ENCODE measurements around the gene FCRLA. TPM values are rescaled to one million over a fixed set of nuclear protein-coding genes. Genes with fewer than 3 reads are reported as not detected.
"Not testable (repeated sequence)": the region's sequence is repeated elsewhere in the genome, so short reads cannot be mapped to it uniquely, and the experiment has no call there.

Gene FCRLA
- not detected for total RNA-seq
- long read RNA-seq = 0 reads

DNA sequence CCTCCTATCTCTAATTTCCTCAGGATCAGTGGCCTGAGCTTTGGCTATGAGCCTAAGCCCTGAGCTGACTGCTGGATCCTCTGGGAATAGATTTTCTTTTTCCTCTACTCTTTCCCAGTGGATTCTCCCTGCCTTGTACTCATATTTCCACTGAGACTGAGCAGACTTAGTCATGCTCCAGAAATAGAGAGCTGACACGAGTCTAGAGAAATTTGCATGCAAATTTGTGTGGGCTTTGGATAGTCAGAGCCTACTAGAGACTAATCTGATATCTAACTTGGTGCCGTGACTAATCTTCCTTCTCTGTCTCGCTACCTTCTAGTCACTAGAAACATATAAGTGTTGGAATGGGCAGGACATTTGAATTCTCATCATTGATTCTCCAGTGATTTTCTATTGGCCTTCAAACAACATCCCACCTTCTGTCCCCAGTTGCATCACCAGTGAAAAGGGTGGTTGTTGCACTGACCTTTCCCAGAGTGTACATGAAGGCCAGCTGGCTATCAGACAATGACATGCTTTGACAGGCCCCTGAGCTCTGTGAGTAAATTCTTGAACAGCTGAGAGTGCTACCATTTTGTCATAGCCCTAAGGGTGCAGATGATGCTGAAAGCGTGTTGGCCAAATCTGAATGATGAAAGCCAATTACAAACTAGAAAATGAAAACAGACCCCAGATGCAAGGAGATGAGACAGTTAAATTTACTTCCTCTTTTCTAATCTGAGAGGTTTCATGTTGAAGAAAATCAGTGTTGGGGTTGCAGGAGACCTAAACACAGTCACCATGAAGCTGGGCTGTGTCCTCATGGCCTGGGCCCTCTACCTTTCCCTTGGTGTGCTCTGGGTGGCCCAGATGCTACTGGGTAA is at the start of gene FCRLA:
Gene FCRLA (plus strand): TSS at position 748 of the 866 bp plus-strand sequence. CDS start 36 bp downstream, at position 784.
- DNase-seq = no peak

DNA sequence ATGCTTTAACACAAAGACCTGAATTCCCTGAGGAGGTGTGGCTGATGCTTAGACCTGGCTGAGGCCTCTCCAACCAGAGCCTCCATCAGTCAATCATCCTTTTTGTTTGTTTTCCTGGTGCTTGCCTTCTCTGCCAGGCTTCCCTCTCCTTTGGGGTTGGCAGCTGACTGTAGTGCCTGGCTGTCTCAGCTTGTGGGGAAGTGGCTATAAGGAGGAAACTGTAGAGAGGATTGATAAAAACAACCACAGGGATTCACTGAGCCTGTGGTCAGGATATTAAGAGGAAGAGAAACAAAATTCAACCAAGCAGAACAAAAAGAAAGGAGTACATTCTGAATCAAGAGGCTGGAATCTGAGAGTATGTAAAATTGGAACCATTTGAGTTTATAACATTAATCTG is 48.5 kb upstream of the FCRLA start:
- intact Hi-C loops (cut with micrococcal nuclease); DNase-seq: not testable (repeated sequence)
- ATAC-seq = peak; percentile 45

More for the DNA sequence above, at the start of gene FCRLA:
- peak; percentile 94 for ATAC-seq
- intact Hi-C loops (cut with micrococcal nuclease) = no loop called here

GRCh38 chr1:161661660-161662311 is 45.2 kb upstream of the FCRLA start:
- not testable (repeated sequence) for DNase-seq
- peak; percentile 36 for ATAC-seq

DNA sequence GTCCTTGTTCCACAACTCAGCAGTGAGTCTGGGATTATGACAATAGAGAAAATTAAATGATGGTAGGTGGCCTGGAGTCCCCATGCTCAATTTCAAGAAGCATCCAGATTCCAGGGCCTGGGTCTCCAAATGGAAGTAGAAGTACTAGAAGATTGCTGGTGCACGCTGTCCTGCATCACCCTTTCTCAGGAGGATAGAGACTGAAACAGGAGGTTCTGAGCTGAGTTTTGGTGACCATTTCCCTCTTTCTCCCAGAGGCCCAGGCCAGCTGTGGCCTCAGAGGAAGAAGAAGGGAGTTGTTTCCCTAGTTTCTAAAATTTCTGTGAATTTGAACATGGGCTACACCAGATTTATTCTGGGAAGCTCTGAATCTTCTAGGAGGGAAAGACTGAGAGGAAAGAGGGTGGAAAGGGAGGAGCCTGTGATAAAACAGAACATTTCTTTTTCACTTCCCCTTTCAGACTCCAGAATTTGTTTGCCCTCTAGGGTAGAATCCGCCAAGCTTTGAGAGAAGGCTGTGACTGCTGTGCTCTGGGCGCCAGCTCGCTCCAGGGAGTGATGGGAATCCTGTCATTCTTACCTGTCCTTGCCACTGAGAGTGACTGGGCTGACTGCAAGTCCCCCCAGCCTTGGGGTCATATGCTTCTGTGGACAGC is 44.2 kb upstream of the FCRLA start, which contains the start of gene FCGR2B:
Gene FCGR2B (plus strand): TSS at position 460 of the 656 bp plus-strand sequence. CDS start 99 bp downstream, at position 559.
- DNase-seq; intact Hi-C loops (cut with micrococcal nuclease): not testable (repeated sequence)
- ATAC-seq = peak; percentile 72

More at GRCh38 chr1:161661660-161662311, 45.2 kb upstream of the FCRLA start:
- intact Hi-C loops (cut with micrococcal nuclease) = not testable (repeated sequence)

- intact Hi-C loops (cut with micrococcal nuclease) = not testable (repeated sequence)
Observed at GRCh38 chr1:161663569-161663968, 43.5 kb upstream of the FCRLA start.

GRCh38 chr1:161664689-161665088 is 42.3 kb upstream of the FCRLA start:
- intact Hi-C loops (cut with micrococcal nuclease); ATAC-seq; DNase-seq: not testable (repeated sequence)

More at GRCh38 chr1:161663569-161663968, 43.5 kb upstream of the FCRLA start:
- DNase-seq = not testable (repeated sequence)
- peak; percentile 21 for ATAC-seq

DNA sequence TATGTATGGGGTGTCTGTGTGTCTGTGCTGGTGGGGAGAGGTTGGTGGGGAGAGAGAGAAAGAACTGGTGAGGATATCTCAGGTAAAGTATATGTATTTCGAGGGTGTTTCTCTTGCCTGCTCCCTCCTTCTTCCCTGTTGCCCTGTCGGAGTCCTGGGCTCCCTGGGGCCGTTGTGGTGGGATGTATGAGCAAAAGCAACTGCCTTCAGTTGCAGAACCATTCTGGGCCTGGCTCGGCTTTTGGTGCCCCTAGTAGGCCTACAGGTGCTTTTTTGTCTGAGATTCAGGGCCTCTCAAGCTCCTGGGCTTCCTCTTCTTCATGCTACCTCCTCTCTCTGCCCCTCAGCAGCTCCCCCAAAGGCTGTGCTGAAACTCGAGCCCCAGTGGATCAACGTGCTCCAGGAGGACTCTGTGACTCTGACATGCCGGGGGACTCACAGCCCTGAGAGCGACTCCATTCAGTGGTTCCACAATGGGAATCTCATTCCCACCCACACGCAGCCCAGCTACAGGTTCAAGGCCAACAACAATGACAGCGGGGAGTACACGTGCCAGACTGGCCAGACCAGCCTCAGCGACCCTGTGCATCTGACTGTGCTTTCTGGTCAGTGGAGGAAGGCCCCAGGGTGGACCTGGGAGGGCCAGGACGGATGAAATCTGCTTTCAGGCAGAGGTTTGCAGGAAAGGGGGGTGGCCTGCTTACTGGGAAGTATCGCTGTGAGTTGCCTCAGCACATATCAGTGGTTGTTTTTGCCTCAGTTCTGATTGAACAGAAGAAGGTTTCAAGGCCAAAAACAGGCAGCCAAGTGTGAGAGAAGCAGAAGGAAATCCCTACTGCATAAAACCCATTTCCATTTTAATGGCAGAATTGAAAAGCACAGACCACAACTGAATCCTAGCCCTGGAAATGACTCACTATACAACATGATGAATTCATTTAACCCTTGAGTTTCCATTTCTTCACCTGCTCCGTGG is 35.7 kb upstream of the FCRLA start:
- ATAC-seq; intact Hi-C loops (cut with micrococcal nuclease); DNase-seq: not testable (repeated sequence)

- intact Hi-C loops (cut with micrococcal nuclease); DNase-seq; ATAC-seq: not testable (repeated sequence)
Observed at GRCh38 chr1:161673437-161673836, 33.6 kb upstream of the FCRLA start.

GRCh38 chr1:161674447-161674846 is 32.6 kb upstream of the FCRLA start:
- ATAC-seq; intact Hi-C loops (cut with micrococcal nuclease); DNase-seq: not testable (repeated sequence)

GRCh38 chr1:161674908-161675307 is 32.1 kb upstream of the FCRLA start:
- intact Hi-C loops (cut with micrococcal nuclease); DNase-seq; ATAC-seq: not testable (repeated sequence)

- ATAC-seq (no peak), DNase-seq (no peak)
- intact Hi-C loops (cut with micrococcal nuclease) = no loop called here
Observed at GRCh38 chr1:161676441-161676840, 30.6 kb upstream of the FCRLA start.

- DNase-seq = no peak
- no peak for ATAC-seq
- intact Hi-C loops (cut with micrococcal nuclease) = no loop called here
Observed at GRCh38 chr1:161676958-161677689, 29.9 kb upstream of the FCRLA start.

- ATAC-seq = no peak
Observed at GRCh38 chr1:161678500-161678899, 28.5 kb upstream of the FCRLA start.

DNA sequence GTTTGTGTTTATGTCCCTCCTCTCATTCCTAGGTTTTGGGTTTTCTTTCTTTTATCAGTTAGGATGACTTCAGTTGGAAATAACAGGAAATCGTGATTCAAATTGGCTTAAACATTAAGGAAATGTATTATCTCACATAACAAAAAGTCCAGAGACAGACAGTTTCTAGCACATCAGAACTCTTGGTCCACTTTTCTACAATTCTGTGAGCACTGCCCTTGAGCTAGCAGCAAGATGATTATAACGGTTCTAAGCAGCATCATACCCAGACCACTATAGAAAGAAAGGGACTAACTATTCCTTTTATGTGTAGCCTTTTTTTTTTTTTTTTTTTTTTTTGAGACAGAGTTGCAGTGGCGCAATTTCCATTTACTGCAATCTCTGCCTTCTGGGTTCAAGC is 25.1 kb upstream of the FCRLA start:
- ATAC-seq = no peak
- intact Hi-C loops (cut with micrococcal nuclease) = no loop called here
- no peak for DNase-seq

More at GRCh38 chr1:161678500-161678899, 28.5 kb upstream of the FCRLA start:
- intact Hi-C loops (cut with micrococcal nuclease) = no loop called here
- DNase-seq = no peak

DNA sequence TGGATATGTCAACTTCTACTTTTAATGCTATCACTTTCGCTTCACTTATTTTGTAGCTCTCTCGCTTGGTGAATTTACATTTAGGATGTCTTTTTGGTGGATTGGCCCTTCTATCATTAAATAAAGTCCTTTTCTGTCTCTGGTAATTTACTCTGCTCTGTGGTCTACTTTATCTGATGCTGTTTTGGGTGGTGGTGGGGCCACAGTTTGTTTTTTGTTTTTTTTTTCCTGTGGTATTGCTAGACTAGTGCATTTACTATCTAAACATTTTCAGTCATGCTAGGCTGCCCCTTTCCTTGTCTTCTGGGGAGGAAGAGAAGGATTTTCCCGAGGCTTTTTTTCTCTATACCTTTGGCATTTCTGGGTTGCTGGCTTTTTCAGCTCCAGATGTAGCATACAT is 18.1 kb upstream of the FCRLA start:
- ATAC-seq = no peak
- DNase-seq = no peak
- intact Hi-C loops (cut with micrococcal nuclease) = no loop called here

DNA sequence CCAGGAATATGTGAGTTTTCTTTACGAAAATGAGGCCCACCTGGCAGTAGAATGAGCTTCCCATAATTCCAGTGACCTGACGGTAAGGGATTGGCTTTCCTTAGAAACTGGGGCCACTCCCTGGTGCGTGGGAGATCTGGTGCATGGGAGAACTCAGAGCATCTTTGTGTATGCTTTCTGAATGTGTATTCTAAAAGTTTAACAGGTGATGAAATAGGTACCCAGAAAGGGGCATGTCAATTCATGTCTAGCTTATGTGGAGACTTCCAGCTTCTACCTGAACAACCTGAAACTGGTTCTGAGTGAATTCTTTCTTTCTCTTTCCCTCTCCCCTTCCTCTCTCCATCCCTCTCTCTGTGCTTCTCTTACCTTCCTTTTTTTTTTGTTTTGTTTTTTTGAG is 15.2 kb upstream of the FCRLA start:
- no peak for ATAC-seq
- intact Hi-C loops (cut with micrococcal nuclease) = no loop called here
- DNase-seq = no peak

- DNase-seq; intact Hi-C loops (cut with micrococcal nuclease); ATAC-seq: not testable (repeated sequence)
Observed at GRCh38 chr1:161693020-161693712, 13.9 kb upstream of the FCRLA start.

All from left ventricle myocardium superior (tissue), 1 donor.